Stromal cell of bone marrow (primary cell): ENCODE data around the gene IL20.
A peak's percentile ranks its signal among the peaks of the same experiment; 100 is the strongest.

Experiments
- DNase-seq: peaks from one replicate; pipeline ENCODE4 v3.0.0-alpha.2; 2012; ENCODE audit warnings: low read depth

The IL20 gene

DNA sequence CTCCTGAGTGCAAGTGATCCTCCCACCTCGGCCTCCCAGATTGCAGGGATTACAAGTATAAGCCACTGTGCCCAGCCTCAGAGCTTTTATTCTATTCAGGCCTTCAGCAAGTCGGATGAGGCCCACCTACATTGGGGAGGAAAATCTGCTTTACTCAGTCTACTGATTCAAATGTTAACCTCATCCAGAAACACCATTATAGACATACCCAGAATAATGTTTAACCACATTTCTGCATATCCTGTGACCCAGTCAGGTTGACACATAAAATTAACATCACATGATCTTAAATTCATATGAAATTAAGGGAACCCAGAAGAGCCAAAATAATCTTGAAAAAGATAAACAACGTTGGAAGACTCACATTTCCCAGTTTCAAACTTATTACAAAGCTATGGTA is 14.9 kb downstream of the IL20 start:
- no peak for DNase-seq

GRCh38 chr1:206882555-206882954 is 17.1 kb downstream of the IL20 start:
- DNase-seq = no peak

DNA sequence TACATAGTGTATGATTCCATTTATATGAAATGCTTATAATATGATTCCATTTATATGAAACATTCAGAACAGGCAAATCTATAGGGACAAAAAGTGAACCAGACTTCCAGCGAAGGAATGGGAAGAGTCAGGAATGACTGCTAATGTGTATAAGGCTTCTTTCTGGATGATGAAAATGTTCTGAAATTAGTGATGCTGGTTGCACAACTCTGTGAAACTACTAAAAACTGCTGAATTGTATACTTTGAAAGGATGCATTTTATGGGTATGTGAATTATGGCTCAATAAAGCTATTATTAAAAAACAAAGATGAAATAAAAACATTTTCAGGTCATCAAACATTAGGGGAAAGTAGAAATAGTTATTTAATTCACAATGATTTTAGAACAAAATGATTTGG is 17.7 kb downstream of the IL20 start:
- DNase-seq = no peak

DNA sequence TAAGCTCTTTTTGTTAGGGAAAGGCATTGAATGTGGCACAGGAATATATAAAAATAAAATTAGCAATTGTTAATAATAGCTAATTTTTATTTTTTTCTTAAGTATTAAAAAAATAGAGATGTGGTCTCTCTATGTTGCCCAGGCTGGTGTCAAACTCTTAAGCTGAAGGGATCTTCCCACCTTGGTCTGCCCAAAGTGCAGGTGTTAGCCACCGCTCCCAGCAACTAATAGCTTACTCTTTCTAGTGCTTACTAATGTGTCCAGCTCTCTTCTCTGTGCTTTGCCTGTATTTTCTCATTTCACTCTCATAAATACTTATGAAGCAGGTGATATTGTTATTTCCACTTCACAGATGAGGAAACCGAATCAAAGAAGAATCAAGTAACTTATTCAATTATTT is 18.5 kb downstream of the IL20 start:
- no peak for DNase-seq

- DNase-seq = no peak
Observed at GRCh38 chr1:206885341-206886060, 20.1 kb downstream of the IL20 start.

- DNase-seq = no peak
Observed at GRCh38 chr1:206886831-206887230, 21.4 kb downstream of the IL20 start.

- DNase-seq = no peak
Observed at GRCh38 chr1:206887701-206888100, 22.3 kb downstream of the IL20 start.

- peak; percentile 38 for DNase-seq
Observed at GRCh38 chr1:206890125-206891060, 25.0 kb downstream of the IL20 start.

DNA sequence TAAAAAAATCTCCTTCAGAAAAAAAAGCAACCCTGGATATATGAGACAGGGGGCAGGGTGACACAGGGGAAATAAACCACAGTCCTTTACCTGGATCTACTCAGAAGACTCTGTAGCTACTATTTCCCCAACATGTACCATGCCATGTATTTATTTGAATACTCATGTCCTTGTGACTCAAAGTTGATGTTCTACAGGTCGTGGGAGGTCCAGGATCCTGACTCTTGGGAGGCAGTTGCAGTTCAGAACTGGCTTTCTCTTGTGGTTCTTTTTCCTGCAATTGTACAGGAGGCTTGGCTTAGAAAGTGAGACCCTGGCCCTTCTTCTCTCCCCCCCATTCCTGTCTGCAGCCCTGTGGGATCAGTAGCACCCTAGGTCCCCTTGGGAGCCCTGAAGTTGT is 26.0 kb downstream of the IL20 start:
- DNase-seq = no peak

DNA sequence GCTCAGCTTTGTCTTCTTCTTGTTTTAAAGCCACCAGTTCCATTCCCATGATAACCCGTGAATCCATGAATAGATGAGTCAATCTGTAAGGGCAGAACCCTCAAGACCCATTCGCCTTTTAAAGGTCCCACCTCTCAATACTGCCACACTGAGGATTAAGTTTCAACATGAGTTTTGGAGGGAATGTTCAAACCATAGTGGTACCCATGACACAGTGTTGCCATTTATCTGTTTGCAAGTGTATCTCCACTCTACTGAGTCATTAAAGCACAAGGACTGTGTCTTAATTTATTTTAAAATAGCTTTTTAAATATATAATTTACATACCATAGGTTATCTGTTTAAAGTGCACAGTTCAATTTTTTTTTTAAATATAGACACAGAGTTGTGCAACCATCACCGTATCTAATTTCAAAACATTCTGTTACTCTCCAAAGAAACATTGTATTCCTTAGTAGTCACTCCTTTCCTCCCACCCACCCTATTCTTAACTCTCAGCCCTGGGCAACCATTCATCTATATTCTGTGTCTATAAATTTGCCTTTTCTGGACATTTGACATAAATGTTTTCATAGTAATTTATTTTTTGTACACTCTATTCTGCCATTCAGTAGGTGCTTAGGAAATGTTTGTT is 27.0 kb downstream of the IL20 start:
- DNase-seq = peak; percentile 18

DNA sequence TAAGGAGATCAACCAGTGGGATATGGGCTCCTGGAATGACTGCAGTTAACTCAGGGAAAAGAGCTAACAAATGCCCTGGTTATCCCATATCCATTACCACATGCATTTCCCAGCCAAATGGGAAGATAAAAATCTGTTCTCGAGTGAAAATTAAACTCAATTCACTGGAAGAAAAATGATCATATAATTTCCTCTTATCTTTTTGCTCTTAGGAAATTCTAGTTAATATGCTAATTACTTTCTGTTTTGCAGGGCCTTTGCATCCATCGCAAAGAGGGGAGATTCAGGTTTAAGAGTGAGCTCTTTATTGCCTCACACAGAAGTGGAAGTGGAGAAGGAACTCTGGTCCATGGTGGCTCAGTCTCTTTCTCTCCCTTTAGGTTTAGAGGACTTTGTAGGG is 28.0 kb downstream of the IL20 start:
- DNase-seq = no peak

DNA sequence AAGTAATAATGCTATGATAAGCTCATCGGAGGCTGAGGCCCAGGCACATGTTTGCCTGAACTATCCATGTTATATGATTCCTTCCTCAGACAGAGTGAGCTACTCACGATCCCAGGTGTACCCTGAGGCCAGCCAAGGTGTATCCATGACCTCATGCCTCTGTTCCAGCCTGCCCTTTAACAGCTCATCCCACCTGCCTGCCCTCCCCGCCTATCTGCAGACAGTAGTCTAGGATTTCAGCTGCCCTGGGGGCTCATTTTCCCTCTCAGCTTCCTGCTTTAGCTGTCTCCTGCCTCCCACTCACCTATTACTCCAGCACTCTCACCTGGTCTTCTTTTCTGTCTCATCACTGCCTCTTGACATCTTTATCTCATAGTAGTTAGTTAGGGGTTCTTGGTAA is 29.9 kb downstream of the IL20 start:
- no peak for DNase-seq

- DNase-seq = no peak
Observed at GRCh38 chr1:206895837-206896242, 30.4 kb downstream of the IL20 start.

DNA sequence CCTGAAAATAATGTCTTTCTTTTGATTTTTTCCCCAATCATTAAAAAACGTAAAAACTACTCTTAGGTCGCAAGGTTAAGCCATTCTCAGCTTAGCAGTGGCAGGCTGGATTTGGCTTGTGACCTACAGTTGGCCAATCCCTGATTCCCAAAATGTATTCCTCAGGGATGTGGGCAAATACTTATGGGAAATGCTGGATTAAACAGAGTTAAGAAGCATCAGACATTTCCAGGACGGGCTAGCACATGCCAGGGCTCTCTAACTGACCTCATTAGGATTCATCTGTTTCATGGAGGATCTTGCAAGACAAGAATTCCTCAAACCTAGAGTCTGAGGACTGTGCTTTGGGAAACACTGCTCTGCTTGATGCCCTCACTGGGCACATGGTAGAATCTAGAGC is 30.8 kb downstream of the IL20 start:
- DNase-seq = no peak

GRCh38 chr1:206897175-206897574 is 31.8 kb downstream of the IL20 start, which contains the start of gene IL24:
Gene IL24, plus strand, starts transcription at chr1:206897443. Its CDS starts 390 bp downstream, at chr1:206897833.
- no peak for DNase-seq

GRCh38 chr1:206898089-206898914 is 32.9 kb downstream of the IL20 start:
- peak; percentile 47 for DNase-seq

GRCh38 chr1:206898915-206899431 is 33.5 kb downstream of the IL20 start:
- no peak for DNase-seq

DNA sequence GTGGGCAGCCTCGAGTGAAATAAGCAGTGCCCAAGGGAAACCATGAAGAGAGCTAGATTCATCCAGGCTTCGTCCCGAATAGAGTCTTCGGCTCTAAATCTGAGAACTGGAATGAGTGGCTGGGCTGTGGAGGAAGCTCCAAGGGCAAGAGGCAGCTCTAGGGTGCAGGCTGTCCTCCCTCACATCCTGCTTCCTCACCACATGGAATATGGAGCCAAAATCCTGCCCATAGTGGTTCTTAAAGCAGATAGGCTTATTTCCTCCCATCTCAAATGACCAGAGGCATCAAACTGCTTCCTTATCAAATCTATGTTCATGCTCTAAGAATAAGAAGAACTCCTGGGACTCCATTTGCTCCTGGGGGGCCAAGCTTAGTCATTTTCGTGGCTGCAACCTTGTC is 34.3 kb downstream of the IL20 start:
- no peak for DNase-seq

- DNase-seq = no peak
Observed at GRCh38 chr1:206900149-206900548, 34.7 kb downstream of the IL20 start.

- no peak for DNase-seq
Observed at GRCh38 chr1:206901944-206902343, 36.5 kb downstream of the IL20 start.

GRCh38 chr1:206902702-206903101 is 37.3 kb downstream of the IL20 start:
- DNase-seq = no peak

- no peak for DNase-seq
Observed at GRCh38 chr1:206903687-206904086, 38.3 kb downstream of the IL20 start.
